GM21529 (cell line): Measurements from ENCODE around the gene CAMK2N1.
"Not testable (repeated sequence)": the region's sequence is repeated elsewhere in the genome, so short reads cannot be mapped to it uniquely, and the experiment has no call there.

Source experiments
- ATAC-seq: cut with Tn5 transposase; IDR thresholded peaks from one replicate; pipeline ENCODE4 v1.9.1; 2021; ENCODE audit not compliant: unreplicated experiment

The CAMK2N1 gene

DNA sequence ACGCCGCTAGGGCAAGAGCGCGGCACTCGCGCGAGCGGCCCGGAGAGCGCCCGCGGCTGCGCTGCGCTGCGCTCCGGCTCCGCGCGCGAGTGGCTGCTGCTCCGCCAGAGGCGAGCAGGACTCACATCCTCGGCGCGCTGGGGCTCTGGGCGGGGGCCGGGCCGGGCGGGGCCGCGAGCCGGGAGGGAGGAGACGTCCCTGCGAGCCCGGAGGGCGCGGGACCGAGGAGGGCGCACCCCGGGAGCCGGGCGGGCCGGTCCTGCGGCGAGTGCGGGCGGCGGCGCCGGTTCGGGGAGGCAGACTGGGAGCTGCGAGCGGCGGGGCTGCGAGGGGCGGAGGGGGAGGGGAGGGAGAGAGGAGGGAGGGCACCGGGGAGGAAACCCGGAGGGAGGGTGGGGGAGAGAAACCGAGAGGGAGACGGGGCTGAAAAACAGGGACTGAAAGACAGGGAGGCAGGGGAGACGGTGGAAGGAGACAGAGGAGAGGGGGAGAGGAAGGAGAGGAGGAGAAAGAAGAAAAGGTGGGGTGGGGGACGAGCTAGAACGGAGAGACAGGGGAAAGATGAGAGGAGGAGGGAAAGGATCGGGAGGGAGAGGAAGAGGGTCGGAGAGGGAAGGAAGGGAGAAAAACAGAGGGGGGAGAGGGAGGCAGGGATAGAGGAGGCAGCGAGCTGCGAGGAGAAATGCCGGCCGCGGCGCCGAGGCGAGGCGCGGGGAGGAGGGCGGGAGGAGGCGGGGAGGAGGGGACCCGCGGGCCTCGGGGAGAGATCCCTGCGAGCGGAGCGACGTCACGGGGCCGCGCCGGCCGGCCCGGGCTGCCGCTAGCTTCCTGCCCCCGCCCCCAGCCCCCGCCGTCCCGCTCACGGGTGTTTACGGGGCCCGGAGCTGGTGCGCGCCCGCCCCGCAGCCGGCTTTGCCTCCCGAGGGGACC lies at the start of gene CAMK2N1:
Gene CAMK2N1 (minus strand): TSS at position 684 of the 930 bp plus-strand sequence. CDS start 831 bp downstream, outside the sequence.
- ATAC-seq, result no peak

DNA sequence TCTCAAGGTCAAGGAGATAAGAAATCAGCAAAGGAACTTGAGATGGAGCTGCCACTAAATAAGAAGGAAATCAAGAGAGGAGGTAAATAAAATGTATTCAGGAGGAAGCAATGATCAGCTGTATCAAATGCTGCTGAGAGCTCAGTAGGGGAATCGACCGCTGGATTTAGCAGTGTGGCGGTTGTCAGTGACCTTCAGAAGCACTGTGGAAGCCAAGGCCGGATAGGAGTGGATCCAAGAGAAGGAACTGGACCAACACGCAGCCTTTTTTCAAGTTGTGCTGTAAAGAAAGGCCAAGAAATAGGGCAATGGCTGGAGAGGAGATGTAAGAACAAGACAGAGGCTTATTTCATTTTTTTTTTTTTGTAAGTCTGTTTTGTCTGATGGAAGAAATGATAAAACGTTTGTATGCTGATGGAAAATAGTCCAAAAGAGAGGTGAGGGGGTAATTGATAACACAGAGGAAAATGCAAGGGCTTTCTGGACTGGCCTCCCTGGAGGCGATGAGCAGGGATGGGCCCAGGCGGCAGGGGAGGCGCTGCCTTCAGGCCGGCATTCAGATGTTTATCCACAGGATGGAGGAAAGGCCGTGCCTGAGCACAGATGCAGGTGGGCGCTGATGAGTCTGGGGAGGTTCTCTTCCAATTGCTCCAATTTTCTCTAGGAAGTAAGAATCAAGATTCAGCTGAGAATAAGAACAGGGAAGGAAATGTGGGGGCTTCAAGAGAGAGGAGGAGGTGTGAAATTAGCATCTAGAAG lies 48.8 kb upstream of the CAMK2N1 start:
- ATAC-seq, result no peak

DNA sequence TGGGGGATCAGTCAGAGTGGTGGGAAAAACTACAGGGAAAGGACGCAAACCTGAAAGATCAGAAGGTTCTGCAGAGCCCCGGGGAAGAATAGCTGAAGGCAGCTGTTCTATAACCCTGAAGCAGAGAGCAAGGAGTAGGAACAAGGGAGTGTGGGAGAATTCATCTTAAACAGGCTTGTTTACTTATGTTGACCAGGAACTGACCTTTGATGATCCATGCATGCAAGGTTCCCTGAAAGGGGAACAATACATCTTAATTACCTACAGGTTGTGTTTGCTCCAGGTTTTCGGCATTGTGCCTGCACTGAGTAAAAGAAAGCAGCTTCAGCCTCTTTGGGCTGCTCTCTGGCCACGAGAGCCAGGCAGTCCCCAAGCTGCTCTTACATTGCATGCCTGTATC lies 47.6 kb upstream of the CAMK2N1 start:
- no peak for ATAC-seq

DNA sequence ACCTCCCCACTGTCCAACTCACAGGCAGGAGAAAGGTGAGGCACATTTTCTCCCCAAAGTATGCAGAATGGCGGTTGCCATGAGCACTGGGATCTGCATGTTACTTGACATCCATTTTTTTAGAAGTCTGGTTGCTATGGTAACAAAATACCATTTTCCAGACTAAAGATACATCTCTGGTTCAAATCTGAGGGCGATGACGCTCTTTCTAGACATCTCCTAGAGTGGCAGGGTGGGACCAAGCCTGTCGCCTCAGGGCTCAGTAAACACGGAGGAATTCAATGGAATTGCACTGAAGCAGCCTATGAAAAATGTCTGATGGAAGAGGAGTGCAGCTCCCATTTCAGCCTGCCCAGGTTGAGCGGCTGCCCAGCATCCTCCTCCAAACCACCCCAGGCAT lies 44.9 kb upstream of the CAMK2N1 start:
- no peak for ATAC-seq

DNA sequence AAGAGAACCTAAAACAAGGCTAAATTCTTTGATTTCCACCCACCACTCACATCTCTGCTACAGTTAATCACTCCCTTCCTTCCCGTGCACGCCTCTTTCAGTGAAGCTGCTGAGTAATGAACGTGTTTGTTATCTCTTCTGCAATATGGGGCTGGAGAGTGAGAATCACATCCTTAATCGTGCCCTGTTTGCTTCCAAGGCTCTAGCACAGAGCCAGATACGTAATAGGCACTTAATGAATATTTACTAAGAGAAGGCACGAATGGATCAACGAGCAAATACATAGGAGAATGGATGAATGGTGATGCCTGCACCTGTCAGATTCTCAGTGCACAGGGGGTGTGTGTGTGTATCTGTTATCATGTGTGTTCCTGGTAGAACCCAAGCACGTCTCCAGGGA lies 44.3 kb upstream of the CAMK2N1 start:
- ATAC-seq, result no peak

DNA sequence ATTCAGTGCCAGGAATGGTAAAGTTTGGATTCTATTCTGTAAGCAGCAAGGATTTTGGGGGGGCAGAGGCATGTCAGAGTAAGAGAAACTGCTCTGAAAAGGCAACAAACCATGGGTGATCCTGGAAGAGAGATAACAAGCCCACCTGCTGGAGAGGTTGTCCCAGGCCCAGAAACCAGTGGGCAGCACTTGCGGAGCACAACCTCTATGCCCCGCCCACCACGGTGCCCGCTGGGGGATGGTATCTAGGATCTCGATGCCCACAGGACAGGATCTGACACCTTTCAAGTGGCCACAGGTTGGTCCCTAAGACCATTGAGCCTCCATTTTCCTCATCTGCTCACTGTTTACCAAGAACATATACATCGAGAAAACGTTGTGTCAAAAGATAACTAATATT lies 42.2 kb upstream of the CAMK2N1 start:
- no peak for ATAC-seq

DNA sequence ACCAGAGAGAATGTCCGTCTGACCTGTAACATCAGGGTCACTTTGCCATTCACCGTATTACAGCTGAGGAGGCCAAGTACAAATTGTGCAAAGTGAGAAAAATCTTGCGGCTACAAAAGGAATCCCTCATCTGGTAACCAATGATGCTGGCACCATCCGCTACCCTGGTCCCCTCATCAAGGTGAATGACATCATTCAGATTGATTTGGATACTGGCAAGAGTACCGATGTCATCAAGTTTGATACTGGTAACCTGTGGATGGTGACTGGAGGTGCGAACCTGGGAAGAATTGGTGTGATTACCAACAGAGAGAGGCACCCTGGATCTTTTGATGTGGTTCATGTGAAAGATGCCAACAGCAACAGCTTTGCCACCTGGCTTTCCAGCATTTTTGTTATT lies 40.3 kb upstream of the CAMK2N1 start:
- no peak for ATAC-seq

DNA sequence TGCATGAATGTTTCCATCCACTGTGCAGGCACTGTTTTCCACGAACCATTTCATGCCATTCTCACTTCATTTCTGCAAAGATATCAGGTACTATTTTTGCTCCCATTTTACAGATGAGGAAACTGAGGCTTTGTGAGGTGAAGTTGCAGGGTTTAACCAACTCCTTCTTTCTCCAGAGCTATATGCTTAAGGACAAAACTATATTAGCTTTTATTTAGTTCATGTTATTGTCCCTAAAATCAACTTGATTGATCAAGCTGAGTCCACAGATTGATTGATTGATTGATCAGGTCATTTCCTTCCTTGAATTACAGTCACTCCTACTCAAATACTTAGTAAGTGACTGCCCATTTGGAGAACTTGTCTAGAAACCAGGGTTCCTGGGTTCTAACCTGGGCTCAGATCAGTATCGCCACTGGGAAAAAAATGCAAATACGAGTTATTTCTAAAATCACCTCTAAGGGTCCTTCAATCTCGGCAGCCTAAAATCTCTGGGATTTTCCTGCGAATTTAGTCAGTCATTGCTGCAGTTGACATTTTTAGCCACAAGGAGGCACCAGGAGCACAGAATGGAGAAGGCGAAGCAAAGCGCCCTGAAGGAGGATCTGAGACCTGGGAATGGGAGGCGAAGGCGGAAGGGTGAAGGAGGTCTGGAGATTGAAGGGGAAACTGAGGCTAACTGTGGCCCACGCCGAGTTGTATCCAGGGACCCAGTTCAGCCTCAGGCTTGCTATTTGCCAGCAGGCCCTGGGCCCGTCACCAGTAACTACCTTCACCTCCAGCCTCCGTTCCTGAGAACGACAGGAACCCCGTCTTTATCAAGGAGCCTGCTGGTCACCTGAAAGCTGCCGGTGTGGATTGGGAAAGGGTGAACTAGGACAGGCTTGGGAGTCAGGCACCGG lies 36.2 kb upstream of the CAMK2N1 start:
- no peak for ATAC-seq

DNA sequence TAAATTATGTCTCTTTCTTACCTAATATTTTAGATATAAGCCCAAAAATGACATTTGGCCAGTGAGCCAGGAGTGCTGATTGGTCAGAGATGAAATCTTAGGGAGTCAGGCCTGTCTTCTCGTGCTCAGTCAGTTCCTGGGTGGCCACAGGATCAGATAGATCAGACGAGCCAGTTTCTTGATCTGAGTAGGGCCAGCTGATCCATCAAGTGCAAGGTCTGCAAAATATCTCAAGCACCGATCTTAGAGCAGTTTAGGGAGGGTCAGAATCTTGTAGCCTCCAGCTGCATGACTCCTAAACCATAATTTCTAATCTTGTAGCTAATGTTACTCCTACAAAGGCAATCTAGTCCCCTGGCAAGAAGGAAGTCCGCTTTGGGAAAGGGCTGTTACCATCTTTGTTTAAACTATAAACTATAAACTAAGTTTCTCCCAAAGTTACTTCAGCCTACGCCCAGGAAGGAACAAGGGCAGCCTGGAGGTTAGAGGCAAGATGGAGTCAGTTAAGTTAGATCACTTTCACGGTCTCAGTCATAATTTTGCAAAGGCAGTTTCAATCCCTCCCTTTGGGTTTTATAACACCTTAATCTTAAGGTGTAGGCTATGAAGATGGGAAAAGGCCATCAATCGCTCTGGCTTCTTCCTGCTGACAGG lies 33.7 kb upstream of the CAMK2N1 start:
- not testable (repeated sequence) for ATAC-seq

DNA sequence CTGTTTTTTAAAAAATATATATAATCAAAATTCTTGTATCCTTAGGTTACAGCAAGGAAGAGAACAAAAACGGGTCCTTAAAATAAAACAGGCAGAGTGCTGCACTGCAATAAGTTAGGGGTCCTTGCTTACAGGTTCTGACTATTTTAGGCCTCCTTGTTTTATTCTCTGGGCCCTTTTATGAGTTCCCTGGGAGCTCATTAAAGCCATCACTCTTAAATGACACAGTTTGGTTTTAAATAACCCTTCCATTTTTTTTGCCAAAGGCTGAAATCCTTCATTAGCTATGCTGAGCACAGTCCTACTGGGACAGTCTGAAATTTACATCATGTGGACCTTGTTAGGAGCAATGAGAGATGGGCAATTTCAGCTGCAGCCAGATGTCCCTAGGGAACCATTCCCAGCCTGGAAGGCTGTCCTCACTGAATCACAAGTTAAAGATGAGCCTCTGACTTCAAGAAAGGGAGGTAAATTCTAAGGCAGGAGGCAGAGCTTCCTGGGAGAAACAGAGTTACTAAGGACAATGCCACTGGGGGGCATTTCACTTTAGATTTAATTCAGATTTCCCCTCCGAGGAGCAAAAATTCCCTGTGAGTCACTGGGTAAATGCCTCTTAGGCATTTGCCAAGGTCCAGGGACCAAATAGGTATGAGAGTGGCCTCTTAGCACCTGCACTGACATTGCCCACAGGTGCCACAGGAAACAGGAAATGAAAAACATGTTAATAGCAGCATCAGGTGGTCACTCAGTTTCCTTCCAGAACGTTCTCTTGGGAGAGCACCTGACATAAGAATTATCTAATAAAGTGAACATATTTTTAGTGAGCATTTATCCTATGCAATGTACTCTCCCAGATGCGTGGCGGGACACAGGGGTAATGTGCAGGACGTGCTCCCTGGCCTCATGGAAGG lies 25.8 kb upstream of the CAMK2N1 start:
- ATAC-seq, result no peak

DNA sequence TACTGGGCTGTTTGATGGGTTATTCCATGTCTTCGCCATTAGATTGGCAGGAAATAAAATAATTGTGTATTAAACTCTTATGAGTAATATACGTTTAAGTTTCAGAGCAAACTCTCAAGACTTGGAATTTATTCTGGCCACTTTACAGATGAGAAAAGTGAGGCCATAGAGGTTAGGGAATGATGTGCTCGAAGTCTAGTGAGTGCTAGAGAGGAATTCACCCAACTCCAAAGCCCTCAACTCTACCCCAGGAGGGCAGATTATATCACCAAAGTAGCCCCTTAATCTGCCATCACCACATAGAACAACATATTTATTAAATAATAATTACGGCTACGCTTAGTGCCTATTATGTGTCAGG lies 22.4 kb upstream of the CAMK2N1 start:
- ATAC-seq, result no peak

DNA sequence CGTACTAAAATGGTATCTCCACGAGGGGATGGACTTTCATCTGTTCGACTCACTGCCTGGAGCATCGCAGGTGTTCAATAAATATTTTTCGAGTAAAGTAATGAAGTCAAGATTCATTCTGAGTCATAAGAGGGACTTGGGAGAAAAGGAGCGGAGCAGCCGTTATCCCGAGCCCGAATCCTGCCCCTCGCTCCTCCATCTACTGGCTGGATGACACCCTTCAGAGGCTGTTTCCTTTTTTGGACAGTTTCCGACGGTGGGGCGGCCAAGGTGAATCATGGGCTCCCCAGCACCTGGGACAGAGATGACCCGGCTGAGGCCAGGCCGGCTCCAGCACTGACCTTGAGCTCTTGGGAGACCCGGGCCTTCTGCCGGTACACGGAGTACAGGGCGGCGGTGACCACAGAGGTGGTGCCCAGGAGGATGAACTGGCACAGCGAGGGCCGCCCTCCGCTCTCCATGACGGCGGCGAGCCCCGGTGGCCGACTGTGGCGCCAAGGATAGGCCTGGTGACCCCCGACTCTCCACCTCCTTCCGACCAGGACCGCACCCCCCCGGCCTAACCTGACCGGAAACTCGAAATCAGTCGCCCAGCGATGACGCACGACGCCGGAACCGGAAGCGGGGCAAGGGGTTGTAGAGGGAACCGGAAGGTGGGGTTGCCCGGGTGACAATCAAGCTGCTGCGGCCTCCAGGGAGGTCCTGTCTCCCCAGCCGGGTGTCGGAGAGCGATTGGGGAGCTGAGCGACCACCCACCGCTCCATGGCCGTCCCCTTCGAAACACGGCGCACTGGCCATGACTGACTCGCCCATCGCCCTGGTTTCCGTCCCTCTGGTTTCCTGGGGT lies 21.8 kb upstream of the CAMK2N1 start, which contains the start of gene MUL1:
Gene MUL1 (minus strand): TSS at position 588 of the 847 bp plus-strand sequence. CDS start 127 bp downstream, at position 461.
- peak; percentile 92 for ATAC-seq

DNA sequence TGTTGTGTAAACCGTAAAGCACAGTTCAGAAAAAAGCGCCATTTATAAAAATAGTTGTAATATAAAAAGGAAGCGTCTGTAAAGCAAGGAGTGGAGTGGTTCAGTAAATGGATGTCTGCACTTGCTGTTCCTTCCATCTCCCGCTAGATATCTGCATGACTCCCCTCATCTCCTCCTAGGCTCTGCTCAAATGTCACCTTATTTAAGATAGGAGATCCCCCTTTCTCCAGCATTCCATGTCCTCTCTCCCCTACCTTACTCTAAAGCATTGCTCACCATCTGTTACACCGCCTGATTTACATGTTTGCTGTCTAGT lies 21.2 kb upstream of the CAMK2N1 start:
- ATAC-seq, result peak; percentile 11

DNA sequence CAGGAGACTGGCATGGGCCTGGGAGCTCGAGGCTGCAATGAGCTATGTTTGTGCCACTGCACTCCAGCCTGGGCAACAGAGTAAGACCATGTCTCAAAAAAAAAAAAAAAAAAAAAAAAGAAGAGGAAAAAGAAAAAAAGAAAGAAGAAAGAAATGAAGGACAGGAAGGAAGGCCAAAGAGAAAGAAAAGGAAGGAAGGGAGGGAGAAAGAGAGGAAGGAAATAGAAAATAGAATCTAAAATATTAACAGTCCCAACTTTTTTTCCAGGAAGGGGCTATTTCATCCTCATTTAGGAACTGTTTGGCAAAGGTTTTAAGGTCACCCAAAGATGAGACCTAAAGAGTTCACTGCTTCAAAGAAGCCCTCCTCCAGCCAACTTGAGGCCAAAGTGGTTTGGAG lies 19.5 kb upstream of the CAMK2N1 start:
- no peak for ATAC-seq

DNA sequence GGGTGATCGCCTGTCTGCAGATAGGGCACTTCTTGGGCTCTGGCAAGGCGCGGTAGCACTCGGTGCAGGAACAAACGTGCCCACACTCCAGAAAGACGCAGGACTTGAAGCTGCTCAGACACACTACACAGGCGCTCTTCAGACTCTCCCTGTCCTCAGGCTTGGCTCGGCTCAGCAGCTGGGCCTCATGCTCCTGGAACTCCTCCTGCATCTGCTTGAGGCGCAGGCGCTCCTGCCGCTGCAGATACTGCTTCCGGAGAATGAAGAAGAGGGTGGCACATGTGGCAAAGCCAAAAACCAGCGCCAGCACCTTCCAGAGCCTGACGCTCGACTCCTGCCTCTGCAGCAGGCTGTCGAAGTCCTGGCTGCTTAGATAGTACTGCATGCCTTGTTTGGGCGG lies 14.7 kb upstream of the CAMK2N1 start:
- no peak for ATAC-seq

DNA sequence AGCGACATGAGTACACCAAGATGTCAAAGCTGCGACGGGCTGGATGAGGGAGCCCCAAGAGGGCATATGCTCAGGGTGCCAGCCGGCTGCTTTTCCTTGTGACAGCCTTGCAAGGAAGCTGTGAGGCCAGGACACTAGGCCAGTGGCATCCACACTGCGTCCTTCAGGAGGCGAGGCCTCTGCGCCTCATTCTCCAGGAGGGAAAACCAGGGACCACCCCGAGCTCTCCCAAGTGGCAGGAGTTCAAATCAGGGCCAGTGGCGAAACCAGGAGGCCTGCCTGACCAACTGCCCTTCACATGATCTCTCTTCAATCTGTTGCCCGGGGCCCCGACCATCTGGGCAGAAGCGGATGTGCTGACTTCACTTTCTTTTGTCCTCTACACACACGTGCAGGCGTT lies 13.7 kb upstream of the CAMK2N1 start:
- no peak for ATAC-seq

DNA sequence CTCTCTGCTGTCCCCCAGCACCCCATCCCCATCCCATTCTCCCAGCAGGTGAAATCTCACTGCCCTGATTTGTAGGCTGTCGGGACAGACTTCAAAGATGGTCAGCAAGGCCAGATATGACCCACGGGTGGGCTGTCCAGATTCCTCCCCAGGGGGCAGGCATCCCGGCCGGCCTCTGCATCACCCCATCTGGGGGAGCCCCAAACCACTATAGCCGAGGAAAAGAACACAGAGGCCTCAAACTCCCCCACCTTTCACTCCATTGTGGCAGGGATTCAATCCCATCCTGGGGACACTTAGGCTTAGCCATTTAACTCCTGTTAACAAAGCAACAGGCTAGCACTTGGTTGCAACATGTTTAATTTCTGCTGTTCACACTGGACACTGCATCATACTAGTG lies 13.1 kb upstream of the CAMK2N1 start:
- ATAC-seq, result no peak

DNA sequence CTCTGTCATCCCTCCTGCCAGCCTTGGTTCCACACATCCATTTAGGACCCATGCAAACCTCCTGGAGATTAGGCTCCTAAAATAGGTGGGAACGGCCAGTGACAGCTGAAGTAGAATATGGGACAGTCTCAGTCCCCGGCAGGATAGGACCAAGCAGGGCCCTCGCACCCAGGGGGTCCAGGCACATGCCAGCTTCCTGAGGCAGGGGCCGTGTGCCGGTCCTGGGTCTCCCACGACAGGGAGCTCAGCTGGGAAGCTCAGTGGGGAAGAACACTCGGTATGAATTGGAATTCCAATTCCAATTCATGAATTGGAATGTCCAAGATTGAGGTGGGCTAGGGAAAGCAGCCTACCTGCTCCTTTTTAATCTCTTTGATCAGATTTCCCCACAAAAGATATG lies 12.1 kb upstream of the CAMK2N1 start:
- ATAC-seq, result no peak

DNA sequence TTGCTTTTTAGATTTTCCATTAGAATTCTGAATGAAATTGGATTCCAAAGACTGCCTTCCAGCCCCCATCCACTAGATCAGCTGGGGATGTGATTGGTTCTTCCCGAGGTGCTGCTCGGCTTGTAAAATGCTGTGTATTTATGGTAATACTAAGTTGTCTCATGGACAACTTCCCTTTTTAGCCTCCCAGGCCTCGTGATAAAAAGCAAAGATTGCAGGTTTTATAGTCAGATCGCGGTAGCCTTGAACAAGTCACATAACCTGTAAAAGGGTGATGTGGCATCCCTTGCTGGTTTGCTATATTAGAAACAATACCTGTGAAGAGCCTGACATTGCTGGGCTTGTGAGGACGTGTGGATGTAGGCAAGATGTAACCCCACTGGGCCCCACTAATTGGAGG lies 11.5 kb upstream of the CAMK2N1 start:
- ATAC-seq, result no peak
